Measurements from ENCODE around the gene B9D1.

DNA sequence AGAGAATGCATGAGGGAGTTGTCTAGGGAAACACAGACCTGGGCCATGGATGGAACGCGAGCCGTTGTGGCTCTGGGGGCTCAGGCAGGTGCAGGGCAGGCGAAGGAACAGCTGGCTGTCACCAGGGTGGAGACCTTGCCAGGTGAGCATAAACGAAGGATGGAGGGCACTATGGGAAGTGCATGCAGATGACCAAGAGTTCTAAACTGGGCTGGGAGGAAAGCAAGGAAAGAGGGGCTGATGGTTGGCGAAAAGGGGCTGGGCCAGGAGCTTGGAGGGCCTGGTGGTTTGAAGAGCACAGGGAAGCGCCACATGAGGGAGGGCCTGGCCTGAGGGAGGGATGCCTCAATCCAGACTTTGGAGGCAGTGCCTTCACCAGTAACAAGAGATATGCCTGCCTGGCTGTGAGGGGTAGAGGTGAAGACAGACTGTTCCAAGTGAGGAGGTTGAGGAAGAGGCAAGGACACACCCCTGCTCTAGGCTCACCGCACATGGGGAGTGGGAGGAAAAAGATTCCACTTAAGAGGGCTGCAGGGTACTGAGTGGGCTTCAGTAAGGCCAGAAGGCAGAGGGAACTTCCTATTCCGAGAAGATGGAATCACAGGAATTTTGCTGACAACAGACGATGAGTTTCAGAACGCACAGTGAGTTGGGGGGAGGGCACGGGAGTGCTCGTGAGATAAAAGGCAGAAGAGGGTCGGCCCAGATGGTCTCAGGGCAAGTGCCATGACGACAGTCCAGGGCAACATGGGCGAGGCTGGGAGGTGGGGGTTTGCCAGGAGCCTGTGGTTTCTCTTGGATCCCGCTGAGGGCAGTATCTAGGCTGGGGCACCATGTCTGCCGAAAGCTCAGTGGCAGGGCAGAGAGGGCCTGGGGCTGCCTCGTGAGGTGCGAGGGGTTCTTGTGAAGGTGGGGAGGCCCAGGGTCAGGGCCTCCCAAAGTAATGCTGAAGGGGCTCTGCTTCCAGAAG lies 20.6 kb downstream of the B9D1 start:
- no peak for TF ChIP-seq EZH2 (IDR thresholded peaks at IDR 0.05; ENCODE audit: borderline replicate concordance, low read depth, low read length, severe bottlenecking)
- TF ChIP-seq, protein P1, sequence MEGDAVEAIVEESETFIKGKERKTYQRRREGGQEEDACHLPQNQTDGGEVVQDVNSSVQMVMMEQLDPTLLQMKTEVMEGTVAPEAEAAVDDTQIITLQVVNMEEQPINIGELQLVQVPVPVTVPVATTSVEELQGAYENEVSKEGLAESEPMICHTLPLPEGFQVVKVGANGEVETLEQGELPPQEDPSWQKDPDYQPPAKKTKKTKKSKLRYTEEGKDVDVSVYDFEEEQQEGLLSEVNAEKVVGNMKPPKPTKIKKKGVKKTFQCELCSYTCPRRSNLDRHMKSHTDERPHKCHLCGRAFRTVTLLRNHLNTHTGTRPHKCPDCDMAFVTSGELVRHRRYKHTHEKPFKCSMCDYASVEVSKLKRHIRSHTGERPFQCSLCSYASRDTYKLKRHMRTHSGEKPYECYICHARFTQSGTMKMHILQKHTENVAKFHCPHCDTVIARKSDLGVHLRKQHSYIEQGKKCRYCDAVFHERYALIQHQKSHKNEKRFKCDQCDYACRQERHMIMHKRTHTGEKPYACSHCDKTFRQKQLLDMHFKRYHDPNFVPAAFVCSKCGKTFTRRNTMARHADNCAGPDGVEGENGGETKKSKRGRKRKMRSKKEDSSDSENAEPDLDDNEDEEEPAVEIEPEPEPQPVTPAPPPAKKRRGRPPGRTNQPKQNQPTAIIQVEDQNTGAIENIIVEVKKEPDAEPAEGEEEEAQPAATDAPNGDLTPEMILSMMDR (IDR thresholded peaks at IDR 0.05; ENCODE audit: borderline replicate concordance, extremely low read depth, low read length, poor library complexity, severe bottlenecking), result no peak
